ENCODE results near the gene OR5AP2.
"Not testable (repeated sequence)": the region's sequence is repeated elsewhere in the genome, so short reads cannot be mapped to it uniquely, and the experiment has no call there.

DNA sequence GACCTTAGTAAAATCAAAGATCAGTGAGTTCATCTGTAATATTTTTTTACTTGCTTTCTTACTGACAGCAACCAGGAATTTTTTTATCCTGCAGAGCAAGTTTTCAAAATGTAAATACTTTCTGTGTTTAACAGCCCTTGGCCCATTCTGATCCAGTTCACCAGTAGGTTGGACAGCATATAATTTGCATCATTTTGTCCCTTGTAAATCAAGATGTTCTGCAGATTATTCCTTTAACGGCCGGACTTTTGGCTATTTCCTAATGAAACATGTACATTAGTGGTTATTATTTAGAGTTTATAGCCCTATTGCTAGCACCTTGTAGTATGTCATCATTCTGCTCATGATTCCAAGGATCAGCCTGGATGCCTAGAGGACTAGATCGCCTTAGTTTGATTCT lies 48.9 kb upstream of the OR5AP2 start:
- TF ChIP-seq CEBPB (IDR thresholded peaks at IDR 0.05); ELK1 (IDR thresholded peaks at IDR 0.05; ENCODE audit: low read depth, low read length); RAD21 (conservative IDR thresholded peaks at IDR 0.05 in 1 of 2, IDR thresholded peaks at IDR 0.05 in 1 of 2); JUN (IDR thresholded peaks at IDR 0.05); POLR2A (IDR thresholded peaks at IDR 0.05; ENCODE audit: low read length); ESRRA (IDR thresholded peaks at IDR 0.05; ENCODE audit: borderline replicate concordance, low read length); CHD4 (IDR thresholded peaks at IDR 0.05; ENCODE audit: borderline replicate concordance); HOXA7 (CRISPR knock-in tag; IDR thresholded peaks at IDR 0.05); GATA3 (IDR thresholded peaks at IDR 0.05; ENCODE audit: borderline replicate concordance); PHF8 (IDR thresholded peaks at IDR 0.05; ENCODE audit: borderline replicate concordance, low read depth): not testable (repeated sequence)
- TF ChIP-seq, protein P1, sequence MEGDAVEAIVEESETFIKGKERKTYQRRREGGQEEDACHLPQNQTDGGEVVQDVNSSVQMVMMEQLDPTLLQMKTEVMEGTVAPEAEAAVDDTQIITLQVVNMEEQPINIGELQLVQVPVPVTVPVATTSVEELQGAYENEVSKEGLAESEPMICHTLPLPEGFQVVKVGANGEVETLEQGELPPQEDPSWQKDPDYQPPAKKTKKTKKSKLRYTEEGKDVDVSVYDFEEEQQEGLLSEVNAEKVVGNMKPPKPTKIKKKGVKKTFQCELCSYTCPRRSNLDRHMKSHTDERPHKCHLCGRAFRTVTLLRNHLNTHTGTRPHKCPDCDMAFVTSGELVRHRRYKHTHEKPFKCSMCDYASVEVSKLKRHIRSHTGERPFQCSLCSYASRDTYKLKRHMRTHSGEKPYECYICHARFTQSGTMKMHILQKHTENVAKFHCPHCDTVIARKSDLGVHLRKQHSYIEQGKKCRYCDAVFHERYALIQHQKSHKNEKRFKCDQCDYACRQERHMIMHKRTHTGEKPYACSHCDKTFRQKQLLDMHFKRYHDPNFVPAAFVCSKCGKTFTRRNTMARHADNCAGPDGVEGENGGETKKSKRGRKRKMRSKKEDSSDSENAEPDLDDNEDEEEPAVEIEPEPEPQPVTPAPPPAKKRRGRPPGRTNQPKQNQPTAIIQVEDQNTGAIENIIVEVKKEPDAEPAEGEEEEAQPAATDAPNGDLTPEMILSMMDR (IDR thresholded peaks at IDR 0.05), result not testable (repeated sequence)
- TF ChIP-seq, protein P2, sequence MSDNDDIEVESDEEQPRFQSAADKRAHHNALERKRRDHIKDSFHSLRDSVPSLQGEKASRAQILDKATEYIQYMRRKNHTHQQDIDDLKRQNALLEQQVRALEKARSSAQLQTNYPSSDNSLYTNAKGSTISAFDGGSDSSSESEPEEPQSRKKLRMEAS (IDR thresholded peaks at IDR 0.05), result not testable (repeated sequence)

Data from A549 (cell line).